Frontal cortex (tissue), 4 donors: ENCODE results near the gene CNN1. TPM values are rescaled to one million over a fixed set of nuclear protein-coding genes. Genes with fewer than 3 reads are reported as not detected.

Source experiments
- DNase-seq, 2 donors: peaks; one replicate each; pipeline ENCODE4 v3.0.0; 2012; ENCODE audit warnings: low spot score in 2 of 2
- FAIRE-seq: peaks from 2 replicates; lab custom pipeline; 2012; peaks lifted over from hg19 to GRCh38; lab: Jason Lieb, UNC
- total RNA-seq: library from RNA; depleted of rRNA; stranded (reverse); fragments of >200 nt; gene quantifications from one replicate; pipeline ENCODE4 v1.2.3, GENCODE V29; 2014
- donor health status: control.
- donor health status: control.
- donor health status: control.

CNN1 gene
- total RNA-seq, 1 donor from 2014 or later, result 1.2 TPM

- no peak for FAIRE-seq
These were observed 8.2 kb upstream of the CNN1 start for GRCh38 chr19:11530432-11530831.

DNA sequence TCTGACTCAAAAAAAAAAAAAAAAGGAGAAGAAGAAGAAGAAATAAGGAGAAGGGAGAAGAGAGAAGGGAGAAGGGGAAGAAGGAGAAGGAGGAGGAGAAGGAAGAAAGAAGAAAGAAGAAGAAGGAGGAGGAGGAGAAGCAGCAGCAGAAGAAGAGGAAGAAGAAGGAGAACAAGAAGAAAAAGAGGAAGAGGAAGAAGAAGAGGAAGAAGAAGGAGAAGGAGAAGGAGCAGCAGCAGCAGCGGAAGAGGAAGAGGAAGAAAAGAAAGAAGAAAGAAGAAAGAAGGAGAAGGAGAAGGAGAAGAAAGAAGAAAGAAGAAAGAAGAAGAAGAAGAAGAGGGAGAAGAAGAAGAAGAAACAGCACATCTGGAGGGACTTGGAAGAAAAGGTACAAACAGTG, 4.1 kb upstream of the CNN1 start:
- DNase-seq, result no peak
- FAIRE-seq, result no peak

More at GRCh38 chr19:11530432-11530831, 8.2 kb upstream of the CNN1 start:
- peak; percentile 83 to 84 for DNase-seq

DNA sequence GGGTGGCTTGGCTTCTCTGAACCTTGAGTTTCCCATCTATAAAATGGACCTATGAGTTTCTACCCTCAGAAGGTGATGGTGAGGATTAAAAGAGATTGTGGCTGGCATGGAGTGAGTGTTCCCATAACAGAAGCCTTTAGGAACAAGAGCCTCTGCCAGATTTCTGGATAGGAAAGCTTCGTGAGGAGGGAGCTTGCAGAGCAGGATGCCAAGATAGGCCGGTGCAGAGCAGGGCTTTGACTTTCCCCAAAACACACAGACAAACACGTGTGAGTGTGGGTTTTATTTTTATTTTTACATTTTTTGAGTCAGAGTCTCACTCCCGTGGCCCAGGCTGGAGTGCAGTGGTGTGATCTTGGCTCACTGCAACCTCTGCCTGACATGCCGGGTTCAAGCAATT, 3.7 kb upstream of the CNN1 start:
- no peak for DNase-seq
- no peak for FAIRE-seq

DNA sequence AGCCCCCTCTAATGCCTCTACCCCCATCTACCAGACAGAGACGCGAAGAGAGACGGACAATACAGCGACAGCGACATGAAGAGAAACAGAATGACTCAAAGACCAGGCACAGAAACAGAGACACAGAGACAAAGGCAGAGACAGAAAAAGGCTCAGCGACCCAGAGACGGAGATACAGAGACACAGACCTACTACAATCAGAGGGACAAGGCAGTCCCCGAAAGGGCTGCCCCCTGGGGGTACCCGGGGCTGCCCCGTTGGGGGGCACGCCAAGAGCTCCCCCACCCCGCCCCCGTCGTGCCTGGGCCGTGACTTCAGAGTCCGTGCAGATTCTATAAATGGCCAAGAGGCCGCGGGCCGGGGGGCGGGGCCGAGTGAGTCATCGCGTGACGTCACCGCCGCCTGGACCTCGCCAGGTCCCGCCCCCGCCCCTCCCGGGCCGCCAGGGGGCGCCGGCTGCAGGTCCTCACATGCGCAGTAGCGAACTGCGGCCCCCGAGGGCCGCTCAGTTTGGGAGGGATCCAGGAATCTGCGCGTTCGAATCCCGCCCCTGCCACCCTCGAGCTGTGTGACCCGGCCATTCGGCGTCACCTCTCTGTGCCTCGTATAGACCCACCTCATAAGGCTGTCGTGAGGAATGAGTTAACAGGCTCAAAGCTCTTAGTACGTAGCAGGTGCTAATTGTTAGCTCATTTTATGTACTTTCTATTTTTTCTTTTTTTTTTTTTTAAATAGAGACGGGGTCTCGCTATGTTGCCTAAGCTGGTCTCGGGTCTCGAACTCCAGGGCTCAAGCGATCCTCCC, 2.7 kb upstream of the CNN1 start:
- DNase-seq (peak; percentile 93 to 98), FAIRE-seq (no peak)

GRCh38 chr19:11539495-11540365, 1.1 kb downstream of the CNN1 start:
- peak in 1 of 2 donors; percentile 63 for DNase-seq
- FAIRE-seq, result no peak

DNA sequence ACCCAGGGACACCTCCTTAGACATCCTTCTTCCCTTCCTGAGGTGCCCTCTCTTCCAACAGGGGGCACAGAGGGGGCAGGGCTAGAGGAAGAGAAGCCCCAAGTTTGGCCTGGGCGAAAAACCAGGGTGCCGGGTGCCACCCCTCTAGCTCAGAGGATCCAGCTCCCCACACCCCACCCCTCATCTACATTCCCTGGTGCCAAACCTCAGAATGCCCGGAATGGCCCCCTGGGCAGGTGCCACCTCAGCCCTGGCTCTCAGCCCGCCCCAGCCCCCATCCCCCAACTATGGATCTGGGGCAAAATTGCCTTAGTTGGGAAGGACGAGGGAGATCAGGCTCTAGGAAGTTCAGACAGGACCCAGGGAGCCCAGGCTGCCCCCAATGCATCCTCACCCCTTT, 2.0 kb downstream of the CNN1 start:
- no peak for DNase-seq
- no peak for FAIRE-seq

DNA sequence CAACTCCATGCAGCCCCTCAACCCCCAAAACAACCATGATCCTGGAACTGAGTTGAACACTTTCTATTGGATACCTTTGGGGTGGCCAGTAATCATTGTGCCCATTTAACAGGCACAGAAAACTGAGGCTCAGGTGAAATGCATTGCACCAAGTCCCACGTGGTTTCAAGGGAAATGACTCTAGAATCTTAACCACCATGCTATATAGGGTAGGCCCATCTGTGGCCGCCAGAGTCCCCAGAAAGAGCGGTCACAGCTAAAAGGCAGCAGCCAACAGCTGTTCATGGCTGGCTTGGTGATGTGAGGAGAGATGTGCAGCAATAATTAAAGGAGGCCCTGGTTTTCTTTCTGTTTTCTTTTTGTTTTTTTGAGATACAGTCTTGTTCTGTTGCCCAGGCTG, 2.6 kb downstream of the CNN1 start:
- DNase-seq (no peak), FAIRE-seq (no peak)

DNA sequence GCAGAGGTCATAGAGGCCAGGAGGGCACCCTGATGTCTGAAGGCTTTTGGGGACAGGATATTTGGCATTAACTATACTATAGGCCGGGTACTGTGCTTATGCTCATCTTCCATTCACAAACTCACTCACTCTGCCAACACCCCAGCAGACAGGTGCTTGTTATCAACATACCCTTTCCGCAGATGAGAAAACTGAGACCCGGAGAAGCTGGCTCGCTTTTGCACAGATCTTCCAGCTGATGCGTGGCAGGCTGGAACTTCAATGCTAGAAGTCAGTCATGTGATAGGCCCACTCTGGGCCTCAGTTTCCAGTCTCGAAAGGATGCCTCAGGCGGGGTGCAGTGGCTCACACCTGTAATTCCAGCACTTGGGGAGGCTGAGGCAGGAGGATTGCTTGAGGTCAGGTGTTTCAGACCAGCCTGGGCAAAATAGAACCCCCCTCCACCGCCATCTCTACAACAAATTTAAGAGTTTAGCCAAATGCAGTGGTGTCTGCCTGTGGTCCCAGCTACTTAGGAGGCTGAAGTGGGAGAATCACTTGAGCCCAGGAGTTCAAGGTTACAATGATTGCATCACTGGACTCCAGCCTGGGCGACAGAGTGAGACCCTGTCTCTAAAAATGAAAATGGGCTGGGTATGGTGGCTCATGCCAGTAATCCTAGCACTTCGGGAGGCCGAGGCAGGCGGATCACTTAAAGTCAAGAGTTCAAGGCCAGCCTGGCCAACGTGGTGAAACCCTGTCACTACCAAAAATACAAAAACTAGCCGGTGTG, 9.5 kb downstream of the CNN1 start:
- DNase-seq, result no peak
- no peak for FAIRE-seq

DNA sequence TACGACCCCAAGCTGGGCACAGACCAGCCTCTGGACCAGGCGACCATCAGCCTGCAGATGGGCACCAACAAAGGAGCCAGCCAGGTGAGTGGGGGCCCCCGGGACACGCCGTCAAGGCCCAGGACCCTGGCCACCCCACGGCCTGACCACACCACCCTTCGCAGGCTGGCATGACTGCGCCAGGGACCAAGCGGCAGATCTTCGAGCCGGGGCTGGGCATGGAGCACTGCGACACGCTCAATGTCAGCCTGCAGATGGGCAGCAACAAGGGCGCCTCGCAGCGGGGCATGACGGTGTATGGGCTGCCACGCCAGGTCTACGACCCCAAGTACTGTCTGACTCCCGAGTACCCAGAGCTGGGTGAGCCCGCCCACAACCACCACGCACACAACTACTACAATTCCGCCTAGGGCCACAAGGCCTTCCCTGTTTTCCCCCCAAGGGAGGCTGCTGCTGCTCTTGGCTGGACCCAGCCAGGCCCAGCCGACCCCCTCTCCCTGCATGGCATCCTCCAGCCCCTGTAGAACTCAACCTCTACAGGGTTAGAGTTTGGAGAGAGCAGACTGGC, 10.8 kb downstream of the CNN1 start:
- FAIRE-seq (no peak), DNase-seq (no peak)

- no peak for DNase-seq
- no peak for FAIRE-seq
These were observed 11.6 kb downstream of the CNN1 start for GRCh38 chr19:11550265-11550664.

DNA sequence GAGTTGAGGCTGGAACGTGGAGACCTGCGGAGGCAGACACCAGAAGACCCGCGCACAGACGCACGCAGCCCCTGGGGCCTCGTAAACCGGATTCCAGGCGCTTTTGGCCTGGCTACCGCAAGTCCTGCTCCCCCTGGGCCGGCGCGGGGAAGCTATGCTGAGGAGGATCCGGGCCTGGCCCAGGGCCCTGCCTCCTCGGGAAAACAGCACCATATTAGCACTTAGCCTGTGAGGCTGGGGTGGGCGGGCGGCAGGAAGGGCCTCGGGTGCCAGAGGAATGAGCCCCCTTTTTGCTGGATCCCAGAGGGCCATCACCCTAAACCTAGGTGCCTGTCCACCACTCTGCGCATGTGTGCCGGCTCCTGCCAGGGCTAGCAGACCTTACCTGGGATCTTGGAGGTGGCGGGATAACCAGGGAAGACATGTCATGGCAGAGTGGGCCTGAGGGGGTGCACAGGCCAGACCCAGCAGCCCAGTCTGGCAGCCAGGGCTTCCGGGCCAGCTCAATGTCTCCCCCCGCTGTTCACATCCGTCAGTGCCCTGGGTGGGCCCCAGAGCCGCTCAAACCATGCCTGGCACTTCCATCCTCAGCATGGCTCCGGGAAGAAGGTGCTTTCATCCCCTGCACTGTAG, 13.1 kb downstream of the CNN1 start:
- FAIRE-seq (no peak), DNase-seq (peak in 1 of 2 donors; percentile 18)

GRCh38 chr19:11552666-11553372, 14.2 kb downstream of the CNN1 start:
- no peak for FAIRE-seq
- no peak for DNase-seq

- DNase-seq (no peak), FAIRE-seq (no peak)
These were observed 15.5 kb downstream of the CNN1 start for GRCh38 chr19:11554160-11554559.

DNA sequence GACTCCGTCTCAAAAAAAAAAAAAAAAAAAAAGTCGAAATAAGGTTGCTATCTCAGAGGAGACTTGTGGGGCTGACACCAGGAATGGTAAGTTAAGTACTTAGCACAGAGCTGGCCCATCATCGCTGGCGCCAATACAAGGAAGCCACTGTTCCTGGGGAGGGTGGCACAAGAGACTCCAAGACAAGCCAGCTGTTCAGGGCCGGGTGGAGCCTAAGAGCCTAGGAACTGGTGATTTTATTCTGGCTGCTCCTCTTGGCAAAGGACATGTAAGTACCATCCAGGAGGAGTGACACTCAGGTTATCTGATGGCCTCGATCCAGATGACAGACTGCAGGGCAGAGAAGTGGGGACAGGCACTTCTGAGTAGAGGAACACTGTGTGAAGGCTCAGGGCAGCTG, 16.6 kb downstream of the CNN1 start:
- FAIRE-seq (no peak), DNase-seq (no peak)

DNA sequence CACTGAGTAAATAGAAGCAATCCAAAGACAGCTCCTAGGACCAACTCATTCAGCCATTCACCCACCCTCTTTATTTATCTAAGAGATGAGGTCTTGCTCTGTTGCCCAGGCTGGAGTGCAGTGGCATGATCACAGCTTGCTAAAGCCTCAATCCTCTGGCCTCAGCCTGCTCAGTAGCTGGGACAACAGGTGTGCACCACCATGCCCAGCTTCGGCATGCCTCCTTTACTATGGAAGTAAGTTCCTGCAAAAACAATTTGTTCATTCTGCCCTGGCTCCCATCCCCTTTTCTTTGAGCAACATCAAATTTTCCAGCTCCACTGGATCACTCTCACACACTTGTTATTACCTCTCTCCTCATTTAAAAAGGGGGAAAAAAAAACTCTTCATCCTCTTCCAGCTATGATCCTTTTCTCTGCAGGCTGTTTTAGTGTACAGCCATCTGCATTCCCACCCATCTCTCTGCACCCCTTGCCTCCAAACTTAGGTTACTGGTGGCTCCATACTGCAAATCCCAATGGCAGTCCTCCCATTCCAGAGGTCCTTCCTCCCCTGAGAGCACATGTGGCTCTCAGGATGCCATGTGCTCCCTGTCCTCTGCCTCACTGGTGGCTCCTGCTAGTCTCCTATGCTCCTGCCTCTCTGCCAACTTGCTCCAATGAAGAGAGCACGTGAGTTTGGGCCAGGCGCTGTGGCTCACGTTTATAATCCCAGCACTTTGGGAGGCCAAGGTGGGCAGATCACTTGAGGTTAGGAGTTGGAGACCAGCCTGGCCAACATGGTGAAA, 18.2 kb downstream of the CNN1 start:
- FAIRE-seq (no peak), DNase-seq (peak in 1 of 2 donors; percentile 5)

GRCh38 chr19:11558881-11559828, 20.5 kb downstream of the CNN1 start, which contains the start of gene ELOF1:
Gene ELOF1, minus strand, starts transcription at chr19:11559230. Its CDS starts 4,883 bp downstream, at chr19:11554347.
- peak; percentile 93 to 99 for DNase-seq
- FAIRE-seq, result no peak
